IMR-90 (cell line): ENCODE data around the gene MSI2. TPM values are rescaled to one million over a fixed set of nuclear protein-coding genes. Genes with fewer than 3 reads are reported as not detected.

Experiments
- ATAC-seq: fragments of 200-7000 bp; cut with Tn5 transposase; 2 replicates; pipeline ENCODE4 v1.9.1; 2020; ENCODE audit warnings: low read depth, mild to moderate bottlenecking, moderate library complexity
- BruUV-seq: library from RNA; stranded (reverse); fragments of 400-500 nt; replicated peaks from 2 replicates; lab custom pipeline; 2021; lab: Mats Ljungman, UMichigan
- CTCF ChIA-PET: fragments of 300-600 bp; formaldehyde crosslinking; extraction: SDS; loops from one replicate; lab custom pipeline; 2021; ENCODE audit warnings: antibody characterized with exemption; lab: Yijun Ruan, JAX
- POLR2A ChIA-PET: fragments of 300-600 bp; sonication (Branson Sonifier 250); formaldehyde crosslinking; loops from one replicate; lab custom pipeline; 2022; ENCODE audit warnings: antibody characterized with exemption; ENCODE audit not compliant: unreplicated experiment; lab: Charles Lee
- DNase-seq: peaks from one replicate; pipeline ENCODE4 v3.0.0; 2013
- H2AFZ ChIP-seq: replicated peaks from 2 replicates; pipeline ENCODE3; 2013; ENCODE audit warnings: low read length, mild to moderate bottlenecking; ENCODE audit not compliant: poor library complexity
- H2AK5ac ChIP-seq: 2 replicates; pipeline ENCODE4 v1.6.1; 2013; ENCODE audit warnings: low read depth, low read length, inconsistent platforms
- H2AK9ac ChIP-seq: replicated peaks from 2 replicates; pipeline ENCODE3; 2013; ENCODE audit warnings: mild to moderate bottlenecking, low read depth, low read length, moderate library complexity; ENCODE audit not compliant: poor library complexity
- H2BK120ac ChIP-seq: 2 replicates; pipeline ENCODE4 v1.6.1; 2013; ENCODE audit warnings: low read depth, low read length, inconsistent platforms
- H2BK15ac ChIP-seq: 3 replicates; pipeline ENCODE4 v1.6.1; 2013; ENCODE audit warnings: low read depth, low read length, inconsistent platforms
- H2BK20ac ChIP-seq: 2 replicates; pipeline ENCODE4 v1.6.1; 2013; ENCODE audit warnings: low read depth, mild to moderate bottlenecking, inconsistent platforms, low read length, moderate library complexity
- H2BK5ac ChIP-seq: 2 replicates; pipeline ENCODE4 v1.6.1; 2013; ENCODE audit warnings: mild to moderate bottlenecking, low read depth, low read length, inconsistent platforms; ENCODE audit not compliant: poor library complexity, severe bottlenecking
- H3K14ac ChIP-seq: replicated peaks from 2 replicates; pipeline ENCODE4 v1.6.1; 2013; ENCODE audit warnings: low read depth, low read length, inconsistent platforms
- H3K18ac ChIP-seq: 2 replicates; pipeline ENCODE4 v1.6.1; 2013; ENCODE audit warnings: low read depth, low read length, control low read depth
- H3K23ac ChIP-seq: 2 replicates; pipeline ENCODE4 v1.6.1; 2013; ENCODE audit warnings: low read depth, low read length, inconsistent platforms
- H3K27ac ChIP-seq: 2 replicates; pipeline ENCODE4 v1.5.1; 2013; ENCODE audit warnings: mild to moderate bottlenecking, control low read depth, low read length; ENCODE audit not compliant: insufficient read depth
- H3K27me3 ChIP-seq: 2 replicates; pipeline ENCODE4 v1.6.1; 2013; ENCODE audit warnings: low read length; ENCODE audit not compliant: control insufficient read depth, insufficient read depth
- H3K36me3 ChIP-seq: 2 replicates; pipeline ENCODE4 v1.6.1; 2013; ENCODE audit warnings: low read length, mixed read lengths; ENCODE audit not compliant: control insufficient read depth, insufficient read depth
- H3K4ac ChIP-seq: 2 replicates; pipeline ENCODE4 v1.6.1; 2013; ENCODE audit warnings: low read depth, low read length, inconsistent platforms
- H3K4me1 ChIP-seq: 2 replicates; pipeline ENCODE4 v1.6.1; 2013; ENCODE audit warnings: low read length, mixed read lengths; ENCODE audit not compliant: control insufficient read depth, insufficient read depth
- H3K4me2 ChIP-seq: 2 replicates; pipeline ENCODE4 v1.6.1; 2013; ENCODE audit warnings: low read depth, mild to moderate bottlenecking, control low read depth, low read length, moderate library complexity
- H3K4me3 ChIP-seq: 2 replicates; pipeline ENCODE4 v1.5.1; 2013; ENCODE audit warnings: low read depth, mild to moderate bottlenecking, control low read depth, low read length, moderate library complexity; ENCODE audit not compliant: insufficient read depth
- H3K56ac ChIP-seq: 2 replicates; pipeline ENCODE4 v1.6.1; 2013; ENCODE audit warnings: low read length, inconsistent platforms; ENCODE audit not compliant: insufficient read depth; ENCODE audit errors: extremely low read depth
- H3K79me1 ChIP-seq, 2 experiments: 2 replicates each; pipeline ENCODE4 v1.6.1; 2013; ENCODE audit warnings: low read length in 2 of 2, inconsistent platforms in 1 of 2, low read depth in 1 of 2
- H3K9ac ChIP-seq: 2 replicates; pipeline ENCODE4 v1.6.1; 2013; ENCODE audit warnings: low read depth, low read length, control low read depth
- H3K9me1 ChIP-seq: 2 replicates; pipeline ENCODE4 v1.6.1; 2013; ENCODE audit warnings: low read length, inconsistent platforms; ENCODE audit not compliant: insufficient read depth
- H3K9me3 ChIP-seq: 2 replicates; pipeline ENCODE4 v1.6.1; 2013; ENCODE audit warnings: low read length; ENCODE audit not compliant: control insufficient read depth, insufficient read depth
- H4K20me1 ChIP-seq: 2 replicates; pipeline ENCODE4 v1.6.1; 2013; ENCODE audit warnings: low read length, inconsistent platforms; ENCODE audit not compliant: insufficient read depth
- H4K5ac ChIP-seq: 2 replicates; pipeline ENCODE4 v1.6.1; 2013; ENCODE audit warnings: mild to moderate bottlenecking, low read depth, low read length, control low read depth
- H4K8ac ChIP-seq, 2 experiments: 2 replicates each; pipeline ENCODE4 v1.6.1; 2013; ENCODE audit warnings: low read depth in 2 of 2, low read length in 2 of 2, control low read depth in 1 of 2, inconsistent platforms in 1 of 2
- H4K91ac ChIP-seq: 2 replicates; pipeline ENCODE4 v1.6.1; 2013; ENCODE audit warnings: low read depth, low read length, inconsistent platforms; ENCODE audit not compliant: insufficient read depth
- BHLHE40 ChIP-seq: fragments of 150-350 bp; IDR thresholded peaks from 2 replicates; pipeline ENCODE4 v1.6.1; 2016; ENCODE audit warnings: mild to moderate bottlenecking, low read depth, low read length
- CEBPB ChIP-seq: IDR thresholded peaks from 2 replicates; pipeline ENCODE4 v1.6.1; 2012; ENCODE audit warnings: low read depth, low read length, improper control_type of control experiment
- FOS ChIP-seq: fragments of 150-350 bp; IDR thresholded peaks from 2 replicates; pipeline ENCODE4 v1.6.1; 2016; ENCODE audit warnings: low read depth, low read length
- MAFK ChIP-seq: IDR thresholded peaks from 2 replicates; pipeline ENCODE4 v1.6.1; 2012; ENCODE audit warnings: low read depth, low read length, improper control_type of control experiment
- MAZ ChIP-seq: IDR thresholded peaks from 2 replicates; pipeline ENCODE4 v1.6.1; 2012; ENCODE audit warnings: low read depth, mild to moderate bottlenecking, low read length, improper control_type of control experiment, moderate library complexity, borderline replicate concordance
- MXI1 ChIP-seq: IDR thresholded peaks from 2 replicates; pipeline ENCODE4 v1.6.1; 2012; ENCODE audit warnings: low read depth, mild to moderate bottlenecking, low read length, moderate library complexity, borderline replicate concordance
- NFE2L2 ChIP-seq: fragments of 150-350 bp; IDR thresholded peaks from 2 replicates; pipeline ENCODE4 v1.6.1; 2016; ENCODE audit warnings: low read depth, mild to moderate bottlenecking, low read length
- POLR2A ChIP-seq: IDR thresholded peaks from 2 replicates; pipeline ENCODE4 v1.6.1; 2012; ENCODE audit warnings: mild to moderate bottlenecking, low read depth, low read length
- RAD21 ChIP-seq: IDR thresholded peaks from 2 replicates; pipeline ENCODE4 v1.6.1; 2012; ENCODE audit warnings: low read length, improper control_type of control experiment
- RCOR1 ChIP-seq: IDR thresholded peaks from 2 replicates; pipeline ENCODE4 v1.6.1; 2012; ENCODE audit warnings: mild to moderate bottlenecking, low read length, improper control_type of control experiment; ENCODE audit not compliant: insufficient replicate concordance
- RFX5 ChIP-seq: IDR thresholded peaks from 2 replicates; pipeline ENCODE4 v1.8.0; 2012; ENCODE audit warnings: low read depth, mild to moderate bottlenecking, low read length, moderate library complexity
- SMC3 ChIP-seq: fragments of 150-350 bp; IDR thresholded peaks from 2 replicates; pipeline ENCODE4 v1.6.1; 2016; ENCODE audit warnings: low read depth, mild to moderate bottlenecking, antibody characterized with exemption, low read length, moderate library complexity
- WGBS, 2 experiments: methylation state at CpG; one replicate each; pipeline versions ENCODE4 v1.1.5 to v1.1.7; 2013; ENCODE audit warnings: missing lambda C conversion rate in 2 of 2; ENCODE audit not compliant: insufficient read length in 1 of 2; ENCODE audit errors: extremely low coverage in 2 of 2; 5-methylcytosine and 5-hydroxymethylcytosine counted together
- dilution Hi-C: fragments of 300-500 bp; cut with HindIII; formaldehyde crosslinking; loops from one replicate; pipeline ENCODE4 v1.14.3; 2018; ENCODE audit warnings: low sequenced_read_pairs; ENCODE audit not compliant: unreplicated experiment
- in situ Hi-C: fragments of 300-500 bp; cut with MboI; formaldehyde crosslinking; loops from 3 replicates; pipeline ENCODE4 v1.14.3; 2019; ENCODE audit warnings: low sequenced_read_pairs, inconsistent platforms, mixed read lengths
- intact Hi-C: fragments of 100-400 bp; cut with micrococcal nuclease; formaldehyde crosslinking; loops from 2 replicates; pipeline ENCODE4 v1.10.0; 2022
- polyA plus RNA-seq, 3 experiments: library from polyadenylated mRNA; depleted of rRNA; stranded (reverse); fragments of >200 nt; gene quantifications; 2 replicates each; pipeline ENCODE4 v1.2.3, GENCODE V29; 2012; ENCODE audit warnings: low replicate concordance in 1 of 3
- total RNA-seq: library from RNA; depleted of rRNA; stranded (reverse); fragments of >200 nt; gene quantifications from 2 replicates; pipeline ENCODE4 v1.2.3, GENCODE V29; 2012
- TF ChIP-seq, protein P1 (sequence below): conservative IDR thresholded peaks from 2 replicates; pipeline ENCODE4 v1.5.1; 2012; ENCODE audit warnings: mild to moderate bottlenecking, low read depth, low read length, improper control_type of control experiment
- TF ChIP-seq, protein P2 (sequence below): fragments of 150-350 bp; IDR thresholded peaks from 2 replicates; pipeline ENCODE4 v1.6.1; 2017; ENCODE audit warnings: mild to moderate bottlenecking, antibody characterized with exemption, low read length, low read depth
- TF ChIP-seq, protein P3 (sequence below): fragments of 150-350 bp; IDR thresholded peaks from 2 replicates; pipeline ENCODE4 v1.6.1; 2016; ENCODE audit warnings: low read depth, mild to moderate bottlenecking, low read length, moderate library complexity, borderline replicate concordance

The MSI2 gene
- total and polyA plus RNA-seq, 2 of the 4 experiments (the other 2 are of a cell fraction), result 13.0 to 16.0 TPM

- Histone ChIP-seq H2AFZ (no peak overlapping the region), H3K18ac (no peak overlapping the region), H4K8ac (no peak overlapping the region), H3K23ac (no peak overlapping the region), H3K14ac (no peak overlapping the region), H2BK20ac (no peak overlapping the region), H4K20me1 (no peaks in the 10 kb centered on the region), H3K79me1 (no peaks in the 10 kb centered on the region), H2AK9ac (no peak overlapping the region), H4K91ac (no peak overlapping the region), H4K5ac (no peak overlapping the region), H2AK5ac (no peak overlapping the region), H3K27ac (no peak overlapping the region), H3K36me3 (no peaks in the 10 kb centered on the region), H3K27me3 (peaks cover 28% of the 10 kb centered on the region), H3K9me1 (no peaks in the 10 kb centered on the region), H3K4me1 (no peaks in the 10 kb centered on the region), H3K56ac (no peak overlapping the region), H3K4me2 (no peak overlapping the region), H2BK120ac (no peak overlapping the region), H2BK15ac (no peak overlapping the region), H3K9me3 (no peaks in the 10 kb centered on the region), H2BK5ac (no peak overlapping the region), H3K4ac (no peak overlapping the region), H3K9ac (no peak overlapping the region), H3K4me3 (no peak overlapping the region)
- DNase-seq (no peak), ATAC-seq (no peak)
- in situ Hi-C loops (no loop called here), dilution Hi-C loops (no loop called here), intact Hi-C loops (no loop called here)
- POLR2A ChIA-PET, result no interaction called here
- 20% methylated on average over 1 of the region's 2 CpGs; no CpG with 5 or more reads in 1 of the 2 experiments for WGBS, 2 experiments
- BruUV-seq, result no TSS peak
- CTCF ChIA-PET, result no interaction called here
- TF ChIP-seq, protein P1, sequence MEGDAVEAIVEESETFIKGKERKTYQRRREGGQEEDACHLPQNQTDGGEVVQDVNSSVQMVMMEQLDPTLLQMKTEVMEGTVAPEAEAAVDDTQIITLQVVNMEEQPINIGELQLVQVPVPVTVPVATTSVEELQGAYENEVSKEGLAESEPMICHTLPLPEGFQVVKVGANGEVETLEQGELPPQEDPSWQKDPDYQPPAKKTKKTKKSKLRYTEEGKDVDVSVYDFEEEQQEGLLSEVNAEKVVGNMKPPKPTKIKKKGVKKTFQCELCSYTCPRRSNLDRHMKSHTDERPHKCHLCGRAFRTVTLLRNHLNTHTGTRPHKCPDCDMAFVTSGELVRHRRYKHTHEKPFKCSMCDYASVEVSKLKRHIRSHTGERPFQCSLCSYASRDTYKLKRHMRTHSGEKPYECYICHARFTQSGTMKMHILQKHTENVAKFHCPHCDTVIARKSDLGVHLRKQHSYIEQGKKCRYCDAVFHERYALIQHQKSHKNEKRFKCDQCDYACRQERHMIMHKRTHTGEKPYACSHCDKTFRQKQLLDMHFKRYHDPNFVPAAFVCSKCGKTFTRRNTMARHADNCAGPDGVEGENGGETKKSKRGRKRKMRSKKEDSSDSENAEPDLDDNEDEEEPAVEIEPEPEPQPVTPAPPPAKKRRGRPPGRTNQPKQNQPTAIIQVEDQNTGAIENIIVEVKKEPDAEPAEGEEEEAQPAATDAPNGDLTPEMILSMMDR, result no peak
- TF ChIP-seq RCOR1, result no peak
- TF ChIP-seq, protein P2, sequence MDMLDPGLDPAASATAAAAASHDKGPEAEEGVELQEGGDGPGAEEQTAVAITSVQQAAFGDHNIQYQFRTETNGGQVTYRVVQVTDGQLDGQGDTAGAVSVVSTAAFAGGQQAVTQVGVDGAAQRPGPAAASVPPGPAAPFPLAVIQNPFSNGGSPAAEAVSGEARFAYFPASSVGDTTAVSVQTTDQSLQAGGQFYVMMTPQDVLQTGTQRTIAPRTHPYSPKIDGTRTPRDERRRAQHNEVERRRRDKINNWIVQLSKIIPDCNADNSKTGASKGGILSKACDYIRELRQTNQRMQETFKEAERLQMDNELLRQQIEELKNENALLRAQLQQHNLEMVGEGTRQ, result no peak
- no peak for TF ChIP-seq RFX5
- TF ChIP-seq BHLHE40, result no peak
- no peak for TF ChIP-seq FOS
- no peak for TF ChIP-seq RAD21
- no peak for TF ChIP-seq POLR2A
- TF ChIP-seq MAFK, result no peak
- TF ChIP-seq SMC3, result no peak
- TF ChIP-seq CEBPB, result no peak
- TF ChIP-seq MAZ, result no peak
- TF ChIP-seq MXI1, result no peak
- TF ChIP-seq, protein P3, sequence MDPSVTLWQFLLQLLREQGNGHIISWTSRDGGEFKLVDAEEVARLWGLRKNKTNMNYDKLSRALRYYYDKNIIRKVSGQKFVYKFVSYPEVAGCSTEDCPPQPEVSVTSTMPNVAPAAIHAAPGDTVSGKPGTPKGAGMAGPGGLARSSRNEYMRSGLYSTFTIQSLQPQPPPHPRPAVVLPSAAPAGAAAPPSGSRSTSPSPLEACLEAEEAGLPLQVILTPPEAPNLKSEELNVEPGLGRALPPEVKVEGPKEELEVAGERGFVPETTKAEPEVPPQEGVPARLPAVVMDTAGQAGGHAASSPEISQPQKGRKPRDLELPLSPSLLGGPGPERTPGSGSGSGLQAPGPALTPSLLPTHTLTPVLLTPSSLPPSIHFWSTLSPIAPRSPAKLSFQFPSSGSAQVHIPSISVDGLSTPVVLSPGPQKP, result no peak
- no peak for TF ChIP-seq NFE2L2
Measured at GRCh38 chr17:57708410-57708809, 452.1 kb downstream of the MSI2 start.
